HEK293 (cell line): ENCODE measurements around the gene KRTAP5-2.

Experiments used
- TCF7L2 ChIP-seq: IDR thresholded peaks from 2 replicates; pipeline ENCODE4 v1.6.1; 2011; ENCODE audit warnings: low read depth, mild to moderate bottlenecking, inconsistent platforms, low read length, moderate library complexity, borderline replicate concordance
- ZNF239 ChIP-seq: fragments of 450-650 bp; formaldehyde crosslinking; IDR thresholded peaks from 2 replicates; pipeline ENCODE4 v1.5.1; 2016; ENCODE audit warnings: missing biosample characterization, missing genetic modification characterization
- ZNF654 ChIP-seq: fragments of 450-650 bp; formaldehyde crosslinking; IDR thresholded peaks from 2 replicates; pipeline ENCODE4 v1.5.1; 2016; ENCODE audit warnings: low read depth, missing biosample characterization, missing genetic modification characterization
- TF ChIP-seq, protein P1 (sequence below): fragments of 450-650 bp; formaldehyde crosslinking; IDR thresholded peaks from 2 replicates; pipeline ENCODE4 v1.5.1; 2016; ENCODE audit warnings: missing biosample characterization, missing genetic modification characterization
- TF ChIP-seq, protein P2 (sequence below): sonication (generic); formaldehyde crosslinking; IDR thresholded peaks from 2 replicates; pipeline ENCODE4 v1.8.1; 2022; ENCODE audit warnings: mild to moderate bottlenecking, moderate library complexity, missing genetic modification reagents

DNA sequence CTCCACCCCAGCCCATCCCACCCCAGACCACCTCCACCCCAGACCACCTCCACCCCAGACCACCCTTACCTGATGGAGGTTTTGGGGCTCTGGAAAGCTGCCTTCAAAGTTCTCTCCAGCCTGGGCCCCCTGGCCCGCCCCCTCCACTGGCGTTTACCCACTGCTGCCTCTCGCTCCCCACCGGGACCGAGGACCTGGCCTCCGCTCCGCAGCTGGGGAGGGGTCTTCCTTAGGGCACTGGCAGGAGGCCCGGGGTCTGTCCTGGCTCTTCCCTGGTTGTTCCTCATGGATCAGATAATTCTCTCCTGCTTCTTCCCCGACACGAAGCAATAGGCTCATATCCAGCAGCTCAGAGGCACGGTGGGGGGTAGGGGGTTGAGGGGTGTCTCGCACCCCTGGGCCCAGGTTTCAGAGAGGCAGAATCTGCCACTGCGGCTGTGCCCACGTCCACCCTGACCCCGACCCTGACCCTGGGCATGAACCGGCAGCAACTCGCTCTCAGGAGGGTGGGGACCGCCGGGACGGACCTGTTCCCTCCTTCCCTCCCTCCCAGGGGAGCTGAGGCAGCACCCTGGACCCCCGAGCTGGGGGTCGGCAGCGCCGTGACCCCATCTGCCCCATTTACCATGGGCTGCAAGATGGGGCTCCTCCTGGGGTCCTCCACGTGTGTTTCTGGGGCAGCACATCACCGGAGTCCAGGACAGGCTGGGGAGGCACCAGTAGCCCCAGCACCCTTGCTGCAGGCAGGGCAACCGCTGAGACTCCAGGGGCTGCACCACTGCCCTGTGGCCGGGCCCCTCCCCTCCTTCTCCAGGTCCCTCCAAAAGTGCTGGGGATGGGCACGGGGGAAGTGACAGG, 44.4 kb upstream of the KRTAP5-2 start:
- no peak for TF ChIP-seq ZNF654 (tag by site-specific recombination)
- no peak for TF ChIP-seq ZNF239 (tag by site-specific recombination)
- no peak for TF ChIP-seq TCF7L2
- TF ChIP-seq, protein P1, sequence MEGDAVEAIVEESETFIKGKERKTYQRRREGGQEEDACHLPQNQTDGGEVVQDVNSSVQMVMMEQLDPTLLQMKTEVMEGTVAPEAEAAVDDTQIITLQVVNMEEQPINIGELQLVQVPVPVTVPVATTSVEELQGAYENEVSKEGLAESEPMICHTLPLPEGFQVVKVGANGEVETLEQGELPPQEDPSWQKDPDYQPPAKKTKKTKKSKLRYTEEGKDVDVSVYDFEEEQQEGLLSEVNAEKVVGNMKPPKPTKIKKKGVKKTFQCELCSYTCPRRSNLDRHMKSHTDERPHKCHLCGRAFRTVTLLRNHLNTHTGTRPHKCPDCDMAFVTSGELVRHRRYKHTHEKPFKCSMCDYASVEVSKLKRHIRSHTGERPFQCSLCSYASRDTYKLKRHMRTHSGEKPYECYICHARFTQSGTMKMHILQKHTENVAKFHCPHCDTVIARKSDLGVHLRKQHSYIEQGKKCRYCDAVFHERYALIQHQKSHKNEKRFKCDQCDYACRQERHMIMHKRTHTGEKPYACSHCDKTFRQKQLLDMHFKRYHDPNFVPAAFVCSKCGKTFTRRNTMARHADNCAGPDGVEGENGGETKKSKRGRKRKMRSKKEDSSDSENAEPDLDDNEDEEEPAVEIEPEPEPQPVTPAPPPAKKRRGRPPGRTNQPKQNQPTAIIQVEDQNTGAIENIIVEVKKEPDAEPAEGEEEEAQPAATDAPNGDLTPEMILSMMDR (tag by site-specific recombination), result no peak
- TF ChIP-seq, protein P2, sequence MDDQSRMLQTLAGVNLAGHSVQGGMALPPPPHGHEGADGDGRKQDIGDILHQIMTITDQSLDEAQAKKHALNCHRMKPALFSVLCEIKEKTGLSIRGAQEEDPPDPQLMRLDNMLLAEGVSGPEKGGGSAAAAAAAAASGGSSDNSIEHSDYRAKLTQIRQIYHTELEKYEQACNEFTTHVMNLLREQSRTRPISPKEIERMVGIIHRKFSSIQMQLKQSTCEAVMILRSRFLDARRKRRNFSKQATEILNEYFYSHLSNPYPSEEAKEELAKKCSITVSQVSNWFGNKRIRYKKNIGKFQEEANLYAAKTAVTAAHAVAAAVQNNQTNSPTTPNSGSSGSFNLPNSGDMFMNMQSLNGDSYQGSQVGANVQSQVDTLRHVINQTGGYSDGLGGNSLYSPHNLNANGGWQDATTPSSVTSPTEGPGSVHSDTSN, result no peak
